ENCODE results near the gene PPP4R3B. TPM values are rescaled to one million over a fixed set of nuclear protein-coding genes. Genes with fewer than 3 reads are reported as not detected.
"Not testable (repeated sequence)": the region's sequence is repeated elsewhere in the genome, so short reads cannot be mapped to it uniquely, and the experiment has no call there.

Gene PPP4R3B
- total RNA-seq, 1 experiment from 2014 or later: 49.2 TPM

DNA sequence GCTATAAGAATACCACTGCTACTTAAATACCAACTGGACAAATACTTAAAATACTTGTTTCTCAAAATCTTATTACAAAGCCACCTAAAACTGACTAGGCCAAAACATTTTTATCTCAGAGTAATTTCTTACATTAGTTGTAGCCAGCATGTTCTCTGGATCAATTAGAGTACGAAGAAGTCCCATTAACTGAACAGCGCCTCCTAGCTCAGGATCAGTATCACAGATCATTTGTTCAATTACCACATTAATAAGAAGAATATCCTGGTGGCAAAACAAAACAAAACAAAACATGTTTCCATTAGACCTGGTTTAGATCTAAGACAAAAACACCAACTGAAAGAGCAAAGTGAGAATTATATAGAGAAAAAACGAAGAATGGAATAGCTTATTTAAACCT is 36.0 kb downstream of the PPP4R3B start:
- Mint-ChIP-seq H3K27ac (ENCODE audit: unreplicated experiment) (no peak overlapping the region), H3K9me3 (ENCODE audit: low read depth, unreplicated experiment) (no peaks in the 10 kb centered on the region), H3K36me3 (ENCODE audit: insufficient read depth, unreplicated experiment) (peaks cover 23% of the 10 kb centered on the region)

DNA sequence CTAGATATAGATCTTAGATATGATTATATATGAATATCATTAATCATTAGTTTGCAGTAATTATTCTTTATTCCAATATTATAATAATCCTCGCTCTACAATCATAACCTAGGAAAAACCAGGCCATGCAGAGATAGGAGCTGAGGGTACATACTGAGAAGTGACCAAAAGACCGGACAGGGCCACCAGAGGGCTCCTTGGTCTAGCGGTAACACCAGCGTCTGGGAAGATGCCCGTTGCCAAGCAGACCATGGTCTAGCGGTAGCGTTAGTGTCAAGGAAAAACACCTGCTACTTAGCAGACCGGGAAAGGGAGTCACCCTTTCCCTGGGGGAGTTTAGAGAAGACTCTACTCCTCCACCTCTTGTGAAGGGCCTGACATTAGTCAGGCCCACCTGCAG is 48.4 kb downstream of the PPP4R3B start:
- H3K27ac Mint-ChIP-seq (ENCODE audit: unreplicated experiment); DNase-seq; H3K4me3 Mint-ChIP-seq (ENCODE audit: low read depth, unreplicated experiment); H3K4me1 Mint-ChIP-seq (ENCODE audit: low read depth, unreplicated experiment); BruUV-seq (replicated peaks); CTCF ChIA-PET; H3K9me3 Mint-ChIP-seq (ENCODE audit: low read depth, unreplicated experiment); H3K27me3 Mint-ChIP-seq (ENCODE audit: unreplicated experiment); intact Hi-C loops (cut with micrococcal nuclease; ENCODE audit: unreplicated experiment): not testable (repeated sequence)
- peaks cover 18% of the 10 kb centered on the region for H3K36me3 Mint-ChIP-seq (ENCODE audit: insufficient read depth, unreplicated experiment)

More for the DNA sequence above, 36.0 kb downstream of the PPP4R3B start:
- Mint-ChIP-seq H3K27me3 (ENCODE audit: unreplicated experiment) (no peaks in the 10 kb centered on the region), H3K4me1 (ENCODE audit: low read depth, unreplicated experiment) (no peaks in the 10 kb centered on the region), H3K4me3 (ENCODE audit: low read depth, unreplicated experiment) (no peak overlapping the region)
- CTCF ChIA-PET: interaction anchor here (0.6 kb wide), 2 partner anchors 33 to 984 kb away, joined by 3 read pairs; no protein-coding TSS in a partner anchor
- no peak for DNase-seq
- intact Hi-C loops (cut with micrococcal nuclease; ENCODE audit: unreplicated experiment): no loop called here
- TF ChIP-seq, protein P1, sequence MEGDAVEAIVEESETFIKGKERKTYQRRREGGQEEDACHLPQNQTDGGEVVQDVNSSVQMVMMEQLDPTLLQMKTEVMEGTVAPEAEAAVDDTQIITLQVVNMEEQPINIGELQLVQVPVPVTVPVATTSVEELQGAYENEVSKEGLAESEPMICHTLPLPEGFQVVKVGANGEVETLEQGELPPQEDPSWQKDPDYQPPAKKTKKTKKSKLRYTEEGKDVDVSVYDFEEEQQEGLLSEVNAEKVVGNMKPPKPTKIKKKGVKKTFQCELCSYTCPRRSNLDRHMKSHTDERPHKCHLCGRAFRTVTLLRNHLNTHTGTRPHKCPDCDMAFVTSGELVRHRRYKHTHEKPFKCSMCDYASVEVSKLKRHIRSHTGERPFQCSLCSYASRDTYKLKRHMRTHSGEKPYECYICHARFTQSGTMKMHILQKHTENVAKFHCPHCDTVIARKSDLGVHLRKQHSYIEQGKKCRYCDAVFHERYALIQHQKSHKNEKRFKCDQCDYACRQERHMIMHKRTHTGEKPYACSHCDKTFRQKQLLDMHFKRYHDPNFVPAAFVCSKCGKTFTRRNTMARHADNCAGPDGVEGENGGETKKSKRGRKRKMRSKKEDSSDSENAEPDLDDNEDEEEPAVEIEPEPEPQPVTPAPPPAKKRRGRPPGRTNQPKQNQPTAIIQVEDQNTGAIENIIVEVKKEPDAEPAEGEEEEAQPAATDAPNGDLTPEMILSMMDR (IDR thresholded peaks at IDR 0.05; ENCODE audit: unreplicated experiment): no peak
- no TSS peak for BruUV-seq (replicated peaks)

DNA sequence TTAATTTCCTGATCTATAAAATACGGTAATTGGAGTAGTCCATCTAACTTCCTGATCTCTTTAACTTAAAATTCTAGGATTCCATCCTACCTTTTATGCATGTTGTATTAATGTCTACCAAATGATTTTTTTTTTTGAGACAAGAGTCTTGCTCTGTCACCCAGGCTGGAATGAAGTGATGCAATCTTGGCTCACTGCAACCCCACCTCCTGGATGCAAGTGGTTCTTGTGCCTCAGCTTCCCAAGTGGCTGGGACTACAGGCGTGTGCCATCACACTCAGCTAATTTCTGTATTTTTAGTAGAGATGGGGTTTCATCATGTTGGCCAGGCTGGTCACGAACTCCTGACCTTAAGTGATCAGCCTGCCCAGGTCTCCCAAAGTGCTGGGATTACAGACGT is 50.1 kb downstream of the PPP4R3B start:
- no peaks in the 10 kb centered on the region for H3K4me1 Mint-ChIP-seq (ENCODE audit: low read depth, unreplicated experiment)
- H3K27ac Mint-ChIP-seq (ENCODE audit: unreplicated experiment): peak overlapping the region; percentile 33
- peaks cover 28% of the 10 kb centered on the region for H3K36me3 Mint-ChIP-seq (ENCODE audit: insufficient read depth, unreplicated experiment)
- H3K9me3 Mint-ChIP-seq (ENCODE audit: low read depth, unreplicated experiment): peaks cover 2% of the 10 kb centered on the region
- no TSS peak for BruUV-seq (replicated peaks)
- no peak overlapping the region for H3K4me3 Mint-ChIP-seq (ENCODE audit: low read depth, unreplicated experiment)
- intact Hi-C loops (cut with micrococcal nuclease; ENCODE audit: unreplicated experiment): no loop called here
- CTCF ChIA-PET: no interaction called here
- DNase-seq: no peak
- no peaks in the 10 kb centered on the region for H3K27me3 Mint-ChIP-seq (ENCODE audit: unreplicated experiment)
- TF ChIP-seq, protein P1 (IDR thresholded peaks at IDR 0.05; ENCODE audit: unreplicated experiment): no peak

DNA sequence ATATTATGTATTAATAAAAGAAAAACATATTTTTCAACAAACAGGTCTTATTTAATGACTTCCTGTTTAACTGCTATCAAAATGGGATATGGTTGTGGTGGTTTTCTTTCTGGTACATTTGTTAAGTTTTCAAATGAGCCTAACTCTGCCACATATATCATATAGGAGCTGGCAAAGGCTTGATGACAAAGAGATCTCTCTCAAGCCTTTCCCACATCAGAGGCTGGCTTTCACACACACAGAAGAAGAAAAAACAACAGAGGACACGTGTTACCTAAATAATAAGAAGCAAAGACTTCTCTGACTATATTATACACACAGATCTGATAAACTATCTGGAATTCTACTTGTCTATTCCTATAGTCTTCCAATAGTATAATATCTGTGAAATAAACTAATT is 51.8 kb downstream of the PPP4R3B start:
- no TSS peak for BruUV-seq (replicated peaks)
- TF ChIP-seq, protein P1 (IDR thresholded peaks at IDR 0.05; ENCODE audit: unreplicated experiment): no peak
- Mint-ChIP-seq H3K36me3 (ENCODE audit: insufficient read depth, unreplicated experiment) (peaks cover 42% of the 10 kb centered on the region), H3K4me3 (ENCODE audit: low read depth, unreplicated experiment) (no peak overlapping the region), H3K9me3 (ENCODE audit: low read depth, unreplicated experiment) (peaks cover 8% of the 10 kb centered on the region), H3K4me1 (ENCODE audit: low read depth, unreplicated experiment) (no peaks in the 10 kb centered on the region), H3K27me3 (ENCODE audit: unreplicated experiment) (no peaks in the 10 kb centered on the region), H3K27ac (ENCODE audit: unreplicated experiment) (no peak overlapping the region)
- intact Hi-C loops (cut with micrococcal nuclease; ENCODE audit: unreplicated experiment): no loop called here
- no peak for DNase-seq
- CTCF ChIA-PET: no interaction called here

DNA sequence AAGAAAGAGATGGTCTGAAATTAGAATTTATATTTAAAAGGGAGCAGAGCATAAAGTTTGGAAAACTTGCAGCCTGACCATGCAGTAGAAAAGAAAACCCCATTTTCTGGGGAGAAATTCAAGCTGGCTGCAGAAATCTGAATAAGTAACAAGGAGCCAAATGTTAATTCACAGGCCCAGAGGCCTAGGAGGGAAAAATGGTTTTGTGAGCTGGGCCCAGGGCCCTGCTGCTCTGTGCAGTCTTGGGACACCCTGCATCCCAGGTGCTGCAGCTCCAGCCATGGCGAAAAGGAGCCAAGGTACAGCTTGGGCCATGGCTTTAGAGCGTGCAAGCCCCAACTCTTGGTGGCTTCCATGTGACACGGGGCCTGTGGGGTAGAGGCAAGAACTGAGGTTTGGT is 56.6 kb downstream of the PPP4R3B start:
- intact Hi-C loops (cut with micrococcal nuclease; ENCODE audit: unreplicated experiment): no loop called here
- H3K27ac Mint-ChIP-seq (ENCODE audit: unreplicated experiment): no peak overlapping the region
- no peak overlapping the region for H3K4me3 Mint-ChIP-seq (ENCODE audit: low read depth, unreplicated experiment)
- H3K27me3 Mint-ChIP-seq (ENCODE audit: unreplicated experiment): no peaks in the 10 kb centered on the region
- H3K4me1 Mint-ChIP-seq (ENCODE audit: low read depth, unreplicated experiment): peaks cover 15% of the 10 kb centered on the region
- no TSS peak for BruUV-seq (replicated peaks)
- DNase-seq: no peak
- TF ChIP-seq, protein P1 (IDR thresholded peaks at IDR 0.05; ENCODE audit: unreplicated experiment): no peak
- H3K9me3 Mint-ChIP-seq (ENCODE audit: low read depth, unreplicated experiment): peaks cover 8% of the 10 kb centered on the region
- CTCF ChIA-PET: no interaction called here
- peaks cover 65% of the 10 kb centered on the region for H3K36me3 Mint-ChIP-seq (ENCODE audit: insufficient read depth, unreplicated experiment)
